PC-3 (cell line): ENCODE results near the gene CPA2.
"Not testable (repeated sequence)": the region's sequence is repeated elsewhere in the genome, so short reads cannot be mapped to it uniquely, and the experiment has no call there.

Experiments
- CTCF ChIP-seq: fragments of 300-600 bp; sonication (generic); conservative IDR thresholded peaks from 2 replicates; pipeline ENCODE4 v1.5.1; 2017; ENCODE audit warnings: antibody characterized with exemption, low read depth, mild to moderate bottlenecking, low read length
- EZH2 ChIP-seq: fragments of 300-600 bp; sonication (generic); IDR thresholded peaks from one replicate; pipeline ENCODE4 v1.6.1; 2017; ENCODE audit warnings: antibody characterized with exemption, mild to moderate bottlenecking, low read length; ENCODE audit not compliant: unreplicated experiment

- not testable (repeated sequence) for TF ChIP-seq CTCF, EZH2
These were observed 17.8 kb upstream of the CPA2 start for GRCh38 chr7:130248842-130249241.
